Measurements from ENCODE around the gene DLGAP1.
"Not testable (repeated sequence)": the region's sequence is repeated elsewhere in the genome, so short reads cannot be mapped to it uniquely, and the experiment has no call there.

DLGAP1 gene

DNA sequence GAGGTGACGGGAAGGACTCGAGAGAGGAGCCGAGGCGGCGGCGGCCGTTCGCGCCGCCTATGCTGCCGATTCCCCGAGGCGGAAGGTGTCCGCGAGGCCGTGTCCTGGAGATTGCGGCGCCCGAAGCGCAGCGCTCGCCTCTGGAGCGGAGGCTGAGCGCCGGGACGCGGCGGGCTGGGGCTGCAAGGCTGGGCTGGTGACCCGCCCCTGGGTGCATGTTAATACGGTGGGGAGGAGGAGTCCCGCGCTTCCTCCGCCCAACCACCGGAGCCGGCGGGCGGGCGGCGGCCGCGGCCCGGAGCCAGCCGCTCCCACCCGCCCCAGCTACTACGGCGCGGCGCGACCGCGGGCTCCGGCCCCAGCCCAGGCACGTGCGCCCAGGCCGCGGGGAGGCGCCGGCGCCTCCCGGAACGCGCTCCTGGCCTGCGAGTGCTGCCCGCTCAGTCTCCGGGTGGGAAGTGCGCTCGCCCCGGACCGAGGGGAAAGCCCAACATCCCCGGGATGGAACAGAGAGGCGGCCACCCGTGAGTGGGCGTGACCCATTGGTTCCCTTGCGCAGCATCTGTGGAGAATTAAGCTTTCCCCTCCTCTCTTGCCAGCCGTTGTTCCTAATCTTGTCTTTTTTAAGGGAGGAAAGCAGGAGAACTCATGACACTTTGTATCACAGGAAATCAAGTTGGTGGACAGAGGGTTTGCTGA lies at the start of gene DLGAP1:
Gene DLGAP1, minus strand, starts transcription at position 195 of the 699 bp plus-strand sequence.
- no peak for FAIRE-seq

DNA sequence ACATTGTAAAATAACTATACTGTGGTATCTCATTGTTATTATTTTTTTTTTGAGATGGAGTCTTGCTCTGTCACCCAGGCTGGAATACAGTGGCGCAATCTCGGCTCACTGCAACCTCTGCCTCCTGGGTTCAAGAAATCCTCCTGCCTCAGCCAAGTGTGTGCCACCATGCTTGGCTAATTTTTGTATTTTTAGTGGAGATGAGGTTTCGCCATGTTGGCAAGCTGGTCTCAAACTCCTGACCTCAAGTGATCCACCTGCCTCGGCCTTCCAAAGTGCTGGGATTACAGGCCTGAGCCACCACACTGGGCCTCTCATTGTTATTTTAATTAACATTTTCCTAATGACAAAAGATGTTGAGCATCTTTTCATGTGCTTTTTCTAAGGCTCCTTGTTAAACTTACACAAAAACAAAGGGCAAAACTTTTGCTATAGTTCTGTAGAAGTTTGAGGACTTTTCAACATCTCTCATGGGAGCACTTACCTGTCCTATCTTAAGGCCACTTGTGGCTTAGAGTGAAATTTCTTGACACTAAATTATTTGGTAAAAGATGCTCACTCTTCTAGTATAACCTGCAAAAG lies 39.7 kb upstream of the DLGAP1 start:
- FAIRE-seq: not testable (repeated sequence)

DNA sequence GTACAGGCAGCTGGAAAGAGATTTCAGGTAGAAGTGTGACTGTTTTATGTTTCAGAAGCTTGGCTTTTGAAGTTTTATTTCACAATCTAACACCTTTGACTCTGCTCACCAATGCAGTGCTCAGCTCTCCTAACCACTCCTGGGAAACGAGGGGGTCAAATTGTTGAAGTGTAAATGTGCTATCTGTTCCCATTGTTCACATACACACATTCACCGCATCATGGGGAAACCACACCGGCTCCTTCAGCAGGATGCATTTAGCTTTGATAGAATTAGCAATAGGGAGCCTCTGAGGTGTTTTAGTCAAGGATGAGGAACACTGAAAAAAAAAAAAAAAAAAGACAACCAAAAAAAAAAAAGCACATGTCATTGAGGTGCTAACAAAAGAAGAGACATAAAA lies 13.4 kb upstream of the DLGAP1 start:
- no peak for FAIRE-seq

DNA sequence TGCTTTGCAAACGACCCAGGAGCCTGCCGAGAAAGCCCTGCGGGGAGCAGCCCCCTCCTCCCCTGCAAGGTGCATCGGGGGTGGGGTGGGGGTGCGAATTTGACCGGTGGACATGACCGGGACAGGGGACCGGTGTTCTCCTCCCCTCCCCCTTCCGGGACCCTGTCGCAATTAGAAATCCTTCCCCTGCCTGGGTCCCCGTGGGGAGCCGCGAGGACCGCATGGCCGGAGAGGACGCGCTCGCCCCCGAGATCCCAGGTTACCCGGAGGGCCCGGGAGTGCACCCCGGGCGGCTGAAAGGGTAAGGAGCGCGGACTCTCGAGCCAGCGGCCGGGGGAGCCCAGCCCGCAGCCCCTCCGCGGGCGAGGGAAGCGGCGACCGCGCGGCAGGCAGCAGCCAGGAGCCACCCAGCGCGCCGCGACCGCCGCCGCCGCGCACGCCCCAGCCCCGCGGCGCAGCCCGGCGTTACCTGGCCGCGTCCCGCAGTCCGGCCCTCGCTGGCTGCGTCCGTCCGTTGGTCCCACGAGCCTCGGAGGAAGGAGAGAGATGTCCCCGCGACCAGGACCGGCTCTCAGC lies 482 bp downstream of the DLGAP1 start:
- no peak for FAIRE-seq

DNA sequence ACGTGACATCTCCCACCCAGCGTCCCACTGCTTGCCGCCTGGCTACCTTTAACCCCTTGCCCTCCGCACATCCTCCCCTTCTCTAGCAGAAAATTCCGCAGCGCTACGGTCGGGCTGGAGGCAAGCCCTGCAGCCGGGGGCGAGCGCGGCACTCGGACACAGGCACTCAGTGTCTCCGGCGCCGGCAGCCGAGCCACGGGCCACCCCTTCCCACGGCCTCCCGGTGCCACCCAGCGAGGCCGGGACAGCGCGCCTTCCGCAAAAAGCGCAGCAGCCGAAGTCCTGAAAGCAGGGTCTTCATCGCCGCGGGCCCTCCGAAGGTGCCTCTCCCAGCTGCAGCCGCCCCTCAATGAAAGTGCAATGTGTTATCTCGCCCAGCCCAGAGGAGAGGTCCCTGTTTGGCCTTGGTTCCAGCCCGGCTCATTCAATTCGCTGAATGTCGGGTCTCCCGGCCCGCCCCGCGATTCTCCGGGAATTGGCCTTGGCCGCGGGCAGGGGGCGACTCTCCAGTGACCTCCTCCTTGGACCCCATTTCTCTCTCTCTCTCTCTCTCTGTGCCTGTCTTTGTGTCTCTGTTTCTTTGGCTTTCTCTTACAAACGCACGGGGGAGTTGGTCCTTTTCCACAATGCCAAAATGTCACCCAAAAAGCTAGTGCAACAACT lies 1.1 kb downstream of the DLGAP1 start:
- FAIRE-seq: no peak

DNA sequence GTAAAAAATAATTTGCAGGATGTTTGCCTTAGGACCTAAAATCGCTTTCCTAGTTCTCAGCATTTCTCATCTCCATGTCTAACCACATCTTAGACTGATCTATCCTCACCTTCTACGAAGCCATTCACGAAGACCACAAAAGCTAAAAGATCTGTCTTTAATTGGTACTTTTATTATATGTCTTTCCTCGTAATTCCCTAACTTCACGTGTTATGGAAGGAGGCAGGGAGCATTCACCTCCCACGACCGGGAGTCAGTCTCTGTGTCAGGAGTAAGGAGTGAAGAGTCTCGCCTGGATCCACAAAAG lies 1.6 kb downstream of the DLGAP1 start:
- FAIRE-seq: no peak

DNA sequence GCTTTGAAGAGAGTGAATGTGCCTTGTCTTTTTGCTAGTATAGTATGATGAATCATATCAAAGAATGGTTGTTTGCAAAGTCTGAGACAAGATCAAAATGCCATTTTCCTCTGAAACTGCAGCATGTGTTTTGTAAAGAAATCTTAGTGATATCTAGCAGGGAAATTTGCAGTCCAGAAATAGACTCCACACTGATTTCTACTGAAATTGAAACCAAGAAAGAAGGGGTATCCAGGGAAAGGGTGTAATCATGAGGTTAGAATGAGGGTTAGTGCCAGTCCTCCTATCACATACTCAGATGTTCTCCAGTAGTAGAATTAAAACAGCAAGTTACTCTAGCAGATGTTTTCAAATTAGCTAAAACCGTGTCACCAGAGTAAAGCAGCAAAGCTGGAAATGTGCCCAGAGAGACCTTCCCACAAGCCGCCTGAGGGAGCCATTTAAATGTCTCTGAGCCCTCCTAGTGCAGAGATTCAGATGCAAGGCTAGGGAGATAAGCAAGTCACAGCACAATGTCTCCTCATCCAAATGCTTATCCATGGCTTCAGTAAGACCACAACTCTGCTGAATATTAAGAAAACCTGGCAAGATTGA lies 4.9 kb downstream of the DLGAP1 start:
- no peak for FAIRE-seq

DNA sequence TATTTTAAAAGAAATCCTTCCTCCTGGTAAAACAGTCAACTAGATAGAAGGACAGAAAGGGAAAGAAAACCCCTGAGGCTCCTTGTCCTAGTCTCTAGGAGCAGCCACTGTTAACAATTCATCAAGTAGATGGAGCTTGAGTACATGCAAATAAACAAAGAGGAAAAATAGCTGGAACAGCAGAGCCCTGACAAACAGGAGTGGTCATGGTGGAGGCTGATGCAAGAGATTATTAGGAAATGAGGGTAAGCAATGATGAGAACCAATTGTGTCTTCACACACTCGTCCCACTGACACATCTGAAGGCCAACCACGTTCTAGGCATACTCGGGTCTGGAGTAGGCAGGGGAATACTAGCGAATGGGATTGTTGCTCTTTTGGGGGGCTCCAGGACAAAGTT lies 9.2 kb downstream of the DLGAP1 start:
- FAIRE-seq: no peak

DNA sequence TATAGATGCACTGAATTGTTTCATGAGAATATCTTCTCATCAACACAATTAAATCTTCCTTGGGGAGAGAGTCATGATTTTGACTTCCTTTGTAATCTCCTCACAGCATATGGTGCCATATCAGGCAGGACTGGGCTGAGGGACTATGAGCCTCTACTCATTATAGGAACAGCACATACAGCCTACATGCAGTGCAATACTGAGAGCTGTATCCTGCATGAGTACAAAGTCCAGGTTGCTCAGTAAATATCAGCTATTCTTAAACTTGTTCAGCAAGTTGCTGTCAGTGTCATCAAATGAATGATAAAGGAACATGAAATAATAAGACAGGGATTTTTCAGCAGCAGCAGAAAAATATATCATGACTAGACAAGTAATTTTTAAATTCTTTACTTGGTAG lies 10.8 kb downstream of the DLGAP1 start:
- FAIRE-seq: no peak

DNA sequence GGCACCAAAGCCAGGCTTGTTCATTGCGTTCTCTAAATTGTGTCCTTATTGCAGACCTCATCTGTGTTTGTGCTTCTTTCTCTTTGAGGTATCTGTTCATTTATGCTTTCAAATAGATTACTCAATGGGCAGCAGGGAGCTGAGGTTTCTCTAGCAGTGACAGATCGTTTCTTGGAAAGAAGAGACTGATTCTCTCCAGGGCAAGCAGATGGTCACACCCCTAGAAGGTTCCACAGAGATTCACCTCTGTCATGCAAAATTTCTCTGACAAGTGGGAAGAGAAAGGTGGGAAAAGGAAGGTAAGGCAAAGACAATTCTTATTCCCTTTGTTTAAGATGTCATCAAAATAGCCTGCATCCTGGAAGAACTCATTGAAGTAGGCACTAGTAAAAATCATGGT lies 14.0 kb downstream of the DLGAP1 start:
- FAIRE-seq: no peak

DNA sequence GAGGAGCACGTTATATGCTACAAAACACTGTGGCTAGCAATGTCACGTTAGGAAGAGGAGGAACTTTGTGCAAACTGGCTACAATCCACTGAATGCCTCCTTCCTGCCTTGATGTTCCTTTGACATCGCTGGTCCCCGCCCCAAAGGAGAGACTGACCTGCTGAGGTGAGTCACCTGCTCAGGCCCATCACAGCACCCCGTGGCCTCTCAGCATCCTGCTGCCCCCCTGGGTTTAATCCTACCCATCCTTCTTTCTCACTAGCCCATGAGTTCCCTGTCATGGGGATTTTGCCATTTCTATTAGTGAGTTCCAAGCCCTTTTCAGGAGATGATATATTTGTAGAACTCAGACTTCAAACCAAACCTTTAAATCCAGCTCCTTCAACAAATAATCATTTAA lies 16.2 kb downstream of the DLGAP1 start:
- no peak for FAIRE-seq

DNA sequence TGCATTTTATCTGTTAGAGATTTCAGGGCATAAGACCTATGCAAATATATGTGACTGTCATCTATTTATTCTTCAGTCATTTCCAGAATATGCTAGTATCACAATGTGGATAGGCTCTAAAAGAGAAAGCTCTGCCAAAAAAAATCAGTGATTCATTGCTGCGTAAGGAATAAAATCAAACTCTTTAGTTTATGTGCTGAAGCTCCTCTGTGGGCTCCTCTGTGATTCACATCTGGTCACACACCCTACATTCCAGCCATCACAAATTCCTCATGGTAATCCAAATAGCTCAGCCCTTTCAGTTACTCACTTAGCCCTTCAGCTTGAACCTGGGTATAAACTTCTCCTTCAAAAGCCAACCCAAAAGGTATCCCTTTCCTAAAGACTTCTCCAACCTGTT lies 21.4 kb downstream of the DLGAP1 start:
- FAIRE-seq: no peak

DNA sequence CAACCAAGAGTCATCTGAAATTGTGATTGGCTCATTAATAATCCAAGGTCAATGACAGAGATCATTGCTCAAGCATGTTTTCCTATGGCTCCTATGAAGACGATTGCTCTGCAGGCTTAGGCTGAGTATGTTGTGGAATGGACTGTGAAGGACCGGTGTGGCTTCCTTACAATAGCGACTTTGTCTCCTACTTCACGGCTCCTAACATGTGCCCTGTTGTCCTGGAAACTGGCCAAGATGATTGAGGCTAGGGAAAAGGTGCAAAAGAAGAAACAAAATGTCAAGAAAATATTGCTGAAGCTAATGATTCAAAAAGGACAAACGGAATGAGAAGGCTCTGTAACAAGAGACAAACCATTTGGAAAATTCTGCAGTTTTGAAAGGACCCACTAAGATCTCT lies 24.3 kb downstream of the DLGAP1 start:
- no peak for FAIRE-seq

DNA sequence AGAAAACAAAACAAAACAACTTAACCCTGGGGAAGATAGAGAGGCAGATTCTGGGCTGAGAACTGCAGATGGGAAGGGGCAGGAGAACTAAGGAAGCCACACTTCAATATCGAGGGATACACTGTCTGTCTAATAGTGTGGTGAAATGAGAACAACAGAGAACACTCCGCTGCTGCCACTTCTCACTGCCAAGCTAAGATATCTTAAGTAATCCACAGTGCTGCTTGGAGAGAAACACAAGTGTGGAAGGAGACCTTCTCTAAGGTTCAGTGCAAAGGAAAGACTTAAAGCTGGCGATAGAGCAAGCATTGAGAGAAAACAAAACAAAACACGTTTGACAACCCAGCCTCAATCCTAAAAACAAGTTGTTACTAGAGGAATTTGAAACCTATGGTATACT lies 37.4 kb downstream of the DLGAP1 start:
- FAIRE-seq: no peak

DNA sequence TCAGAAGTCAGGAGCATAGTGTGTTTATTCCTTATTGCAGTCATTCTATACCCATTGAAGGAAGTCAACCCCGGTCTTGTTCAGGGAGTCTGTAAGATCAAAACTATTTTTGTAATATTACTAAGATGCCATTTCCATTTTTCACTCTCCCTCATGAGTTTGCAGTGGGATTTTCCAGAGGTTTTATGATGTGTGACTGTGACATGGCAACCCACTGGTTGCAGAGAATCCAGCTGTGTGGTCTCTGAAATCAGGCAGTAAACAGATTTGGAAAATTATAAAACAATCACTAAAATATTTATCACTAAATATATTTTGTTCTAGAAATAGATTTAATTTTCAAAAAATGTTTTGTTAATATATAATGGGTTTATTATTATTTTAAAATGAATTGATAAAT lies 38.1 kb downstream of the DLGAP1 start:
- no peak for FAIRE-seq

DNA sequence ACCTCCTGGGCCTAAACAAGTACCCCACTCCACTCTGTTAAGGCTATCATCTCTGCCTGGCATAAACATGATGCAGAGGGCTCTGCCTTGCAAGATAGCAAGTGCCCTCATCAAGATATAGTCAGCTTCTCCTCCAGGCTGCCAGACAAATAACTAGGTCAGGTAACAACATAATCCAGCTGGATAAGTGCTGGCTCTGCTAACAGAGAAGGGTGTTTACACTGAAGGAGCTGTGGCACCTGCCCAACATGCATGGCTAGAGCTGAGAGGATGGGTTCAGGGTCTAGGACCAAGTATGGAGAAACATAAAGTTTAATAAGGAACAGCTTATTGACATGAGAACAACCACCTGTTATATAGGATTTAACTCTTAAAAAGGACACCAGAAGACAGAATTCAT lies 42.8 kb downstream of the DLGAP1 start:
- FAIRE-seq: no peak

DNA sequence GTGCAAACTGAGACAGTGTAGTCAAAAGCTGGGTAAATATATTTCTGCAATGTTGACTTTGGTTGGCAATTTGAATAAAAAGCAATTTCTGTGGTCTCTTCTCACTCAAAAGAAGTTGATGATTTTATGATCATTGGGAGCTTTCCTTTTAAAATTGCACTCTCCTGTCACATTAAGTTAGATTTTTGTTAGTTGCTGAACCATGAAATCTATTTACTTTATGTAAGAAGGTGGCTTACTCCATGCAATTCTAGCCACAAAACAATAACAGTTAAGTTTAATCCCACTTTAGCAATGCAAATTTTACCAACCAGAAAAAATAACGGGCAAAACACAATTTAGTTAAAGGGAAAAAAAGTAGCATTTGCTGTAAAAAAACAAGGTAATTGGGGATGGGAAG lies 48.3 kb downstream of the DLGAP1 start:
- FAIRE-seq: no peak

DNA sequence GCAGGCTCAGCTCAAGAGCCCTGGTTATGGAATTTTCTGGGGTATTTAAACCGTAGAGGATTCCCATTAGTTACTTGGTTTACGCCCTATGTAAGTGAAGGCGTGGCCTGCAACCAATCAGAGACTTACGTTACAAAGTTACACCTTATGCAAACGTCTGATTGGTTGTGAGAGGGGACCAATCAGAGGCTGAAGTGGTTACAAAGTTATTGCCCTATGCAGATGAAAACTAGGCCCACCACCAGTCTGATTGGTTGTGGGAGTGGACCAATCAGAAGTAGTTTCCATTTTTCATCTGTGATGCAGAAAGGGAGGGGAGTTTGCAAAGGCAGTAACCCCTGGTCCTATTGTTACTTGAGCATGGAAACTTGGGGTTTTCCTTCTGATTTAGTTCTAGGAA lies 49.1 kb downstream of the DLGAP1 start:
- no peak for FAIRE-seq

DNA sequence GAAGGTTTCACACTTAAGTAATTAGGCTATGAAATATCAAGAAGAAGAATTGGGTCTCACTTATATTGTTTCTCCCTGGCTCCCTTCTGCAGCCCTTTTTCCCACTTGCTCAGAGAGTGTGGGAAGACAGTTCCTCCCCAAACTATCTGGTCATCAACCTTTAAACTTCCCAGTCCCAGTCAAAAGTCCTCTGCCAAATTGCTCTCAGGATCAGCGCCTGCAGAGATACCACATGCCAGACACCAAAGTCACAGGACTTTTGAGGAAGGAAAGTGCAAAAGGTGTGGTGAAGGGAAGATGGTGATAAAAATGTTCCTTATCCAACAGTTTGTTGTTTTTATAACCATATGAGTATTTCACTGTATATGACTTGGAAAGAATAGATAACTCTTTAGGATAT lies 51.3 kb downstream of the DLGAP1 start:
- FAIRE-seq: no peak

DNA sequence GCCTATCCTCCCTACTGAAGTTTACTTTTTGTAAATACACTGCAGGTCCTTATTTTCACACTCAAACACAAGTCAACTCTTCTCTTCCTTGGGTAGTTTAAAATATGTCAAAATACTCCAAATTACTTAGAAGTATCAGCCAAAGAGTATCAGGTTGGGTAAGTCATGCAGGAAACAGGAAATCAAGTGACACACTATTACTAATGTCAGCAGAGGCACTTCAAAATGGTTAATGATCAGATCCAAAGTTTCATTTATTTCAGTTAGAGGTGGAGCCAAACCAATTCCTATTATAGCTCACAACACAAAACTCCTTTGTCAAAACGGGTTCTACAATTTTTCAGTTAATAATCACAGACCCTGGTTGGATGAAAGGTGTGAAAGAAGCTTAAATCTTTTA lies 54.2 kb downstream of the DLGAP1 start:
- no peak for FAIRE-seq

DNA sequence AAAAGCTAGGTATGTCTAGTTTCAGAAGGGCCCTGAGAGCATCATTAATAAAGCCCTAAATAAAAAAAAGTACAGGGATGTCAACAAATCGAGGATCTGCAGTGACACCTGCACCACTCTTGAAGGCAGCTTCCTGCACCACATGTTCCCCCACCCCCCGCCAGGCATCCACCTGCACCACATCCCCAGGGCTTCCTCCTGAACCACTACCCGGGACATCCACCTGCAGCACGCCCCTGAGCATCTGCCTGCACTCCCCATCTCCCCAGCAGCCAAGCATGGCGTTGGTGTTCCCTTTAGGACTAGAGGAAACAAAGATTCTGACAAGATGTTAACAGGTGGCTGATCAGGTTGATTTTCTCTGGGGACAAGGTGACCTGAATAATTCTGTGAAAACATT lies 55.2 kb downstream of the DLGAP1 start:
- no peak for FAIRE-seq

DNA sequence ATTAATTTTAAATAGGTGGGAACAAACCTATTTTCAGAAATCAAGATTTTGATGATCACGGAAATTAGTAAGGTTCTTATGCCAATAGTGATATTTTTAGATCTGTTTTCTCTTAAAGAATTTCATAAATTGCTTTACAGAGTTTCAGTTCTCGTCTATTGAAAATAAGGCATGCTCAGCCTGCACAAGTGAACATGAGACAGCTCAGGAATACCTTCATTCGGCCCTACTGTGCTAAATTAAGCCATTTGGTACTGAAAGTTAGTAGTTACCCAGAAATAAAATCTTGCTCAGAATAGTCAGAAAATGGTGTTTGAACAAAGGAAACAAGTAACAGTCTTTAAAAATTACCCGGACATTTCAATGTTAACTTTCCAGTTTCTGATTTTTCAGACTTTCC lies 60.4 kb downstream of the DLGAP1 start:
- FAIRE-seq: no peak

DNA sequence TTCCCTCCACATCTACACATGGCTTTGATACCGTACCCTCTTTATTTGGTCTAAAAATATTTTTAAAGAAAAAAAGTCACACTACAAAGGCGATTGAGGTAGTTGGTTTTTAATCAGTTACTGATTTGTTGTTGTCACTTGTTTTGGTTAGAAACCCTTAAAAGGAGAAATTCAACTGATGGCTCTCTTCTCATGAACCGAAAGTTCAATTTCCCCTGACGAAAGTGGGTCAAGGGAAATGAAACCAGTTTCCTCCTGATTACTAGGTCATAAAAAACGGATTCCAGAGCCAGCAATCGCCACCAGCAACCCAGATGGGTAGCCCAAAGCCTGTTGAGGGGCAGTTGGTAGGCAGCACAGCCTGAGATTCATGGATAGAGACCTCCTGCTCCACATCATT lies 63.2 kb downstream of the DLGAP1 start:
- no peak for FAIRE-seq

DNA sequence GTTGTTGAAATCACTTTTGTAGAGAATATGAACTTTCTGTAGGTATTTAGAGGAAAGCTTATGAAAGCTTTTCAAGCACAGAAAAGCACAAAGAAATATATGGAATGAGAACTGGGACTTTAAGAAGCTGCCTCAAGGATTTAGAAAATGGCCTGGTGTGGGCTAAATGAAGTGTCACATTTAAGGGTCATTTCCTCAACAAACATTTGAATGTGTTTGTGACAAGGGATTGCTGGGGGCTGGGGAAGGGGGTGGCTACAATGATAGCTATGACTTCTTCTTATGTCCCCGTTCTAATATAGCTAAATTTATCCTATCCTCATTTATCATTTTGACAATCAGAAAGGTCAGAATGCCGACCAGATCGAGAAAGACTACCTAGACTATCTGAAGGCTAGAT lies 69.2 kb downstream of the DLGAP1 start:
- no peak for FAIRE-seq
